Cerebellar cortex (tissue), 1 donor: Measurements from ENCODE around the gene CDC42BPG.

Experiments
- DNase-seq: peaks from one replicate; pipeline ENCODE4 v3.0.0-alpha.2; 2015; ENCODE audit warnings: low spot score

The CDC42BPG gene

DNA sequence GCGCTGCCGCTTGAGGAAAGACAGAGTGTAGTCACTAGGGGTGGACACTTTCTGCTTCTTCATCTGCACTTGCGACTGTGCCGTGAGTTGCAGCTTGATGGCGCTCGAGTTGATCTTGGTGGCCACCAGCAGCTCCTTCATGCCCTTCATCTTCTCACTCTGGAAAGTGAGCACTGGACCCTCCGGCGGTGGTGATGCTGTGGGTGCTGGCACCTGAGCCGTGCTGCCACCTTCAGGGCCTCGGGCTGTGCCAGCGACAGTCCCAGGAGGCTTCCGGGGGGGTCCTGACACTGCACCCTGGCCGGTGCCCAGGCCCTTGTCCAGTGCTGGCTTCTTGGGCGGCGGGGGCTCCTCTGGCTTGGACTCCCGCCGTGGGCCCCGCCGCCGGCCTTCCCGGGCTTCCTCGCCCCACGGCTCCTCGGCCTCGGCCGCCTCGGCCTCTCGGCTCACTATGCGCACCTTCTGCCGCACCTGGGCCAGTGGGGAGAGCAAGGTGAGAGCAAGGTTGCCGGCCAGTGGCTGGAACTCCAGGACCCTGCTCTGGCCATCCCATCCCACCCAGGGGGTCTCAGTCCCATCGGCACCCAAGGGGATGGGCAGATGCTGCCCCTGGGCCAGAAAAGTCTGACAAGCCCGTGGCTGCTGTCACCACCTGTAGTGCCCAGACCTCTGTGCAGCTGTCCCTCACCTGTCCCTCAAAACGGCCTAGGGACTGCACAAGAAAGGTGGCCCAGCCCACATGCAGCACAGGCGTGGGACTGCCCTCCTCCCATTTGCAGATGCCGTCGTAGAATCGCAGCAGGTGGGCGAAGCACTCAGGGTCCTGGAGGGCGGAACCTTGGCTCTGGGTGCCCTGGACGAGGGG, 39.9 kb downstream of the CDC42BPG start:
- DNase-seq: peak; percentile 66

DNA sequence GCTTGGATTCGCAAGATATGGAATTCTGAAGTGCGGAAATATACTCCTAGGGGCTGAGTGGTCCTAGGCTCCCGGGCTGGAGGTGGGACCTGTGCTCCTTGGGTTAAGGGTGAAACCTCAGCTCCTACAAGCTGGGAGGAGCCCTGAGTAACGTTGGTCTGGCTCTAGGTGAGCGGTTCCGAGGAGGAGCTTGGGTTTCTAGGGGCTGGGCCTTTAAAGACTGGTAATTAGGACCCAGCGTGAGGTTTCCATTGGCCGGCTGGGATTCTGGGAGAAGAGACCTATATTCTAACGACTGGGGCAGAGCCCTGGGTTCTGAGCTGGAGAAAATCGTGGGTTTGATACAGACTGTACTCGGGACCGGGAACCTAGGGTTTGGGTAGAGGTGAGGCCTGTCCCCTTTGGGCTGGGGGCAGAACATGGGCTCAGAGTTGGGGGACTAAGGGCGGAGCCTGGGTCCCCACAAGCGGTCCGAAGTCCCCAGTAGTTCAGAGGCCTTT, 40.6 kb downstream of the CDC42BPG start:
- DNase-seq: no peak

DNA sequence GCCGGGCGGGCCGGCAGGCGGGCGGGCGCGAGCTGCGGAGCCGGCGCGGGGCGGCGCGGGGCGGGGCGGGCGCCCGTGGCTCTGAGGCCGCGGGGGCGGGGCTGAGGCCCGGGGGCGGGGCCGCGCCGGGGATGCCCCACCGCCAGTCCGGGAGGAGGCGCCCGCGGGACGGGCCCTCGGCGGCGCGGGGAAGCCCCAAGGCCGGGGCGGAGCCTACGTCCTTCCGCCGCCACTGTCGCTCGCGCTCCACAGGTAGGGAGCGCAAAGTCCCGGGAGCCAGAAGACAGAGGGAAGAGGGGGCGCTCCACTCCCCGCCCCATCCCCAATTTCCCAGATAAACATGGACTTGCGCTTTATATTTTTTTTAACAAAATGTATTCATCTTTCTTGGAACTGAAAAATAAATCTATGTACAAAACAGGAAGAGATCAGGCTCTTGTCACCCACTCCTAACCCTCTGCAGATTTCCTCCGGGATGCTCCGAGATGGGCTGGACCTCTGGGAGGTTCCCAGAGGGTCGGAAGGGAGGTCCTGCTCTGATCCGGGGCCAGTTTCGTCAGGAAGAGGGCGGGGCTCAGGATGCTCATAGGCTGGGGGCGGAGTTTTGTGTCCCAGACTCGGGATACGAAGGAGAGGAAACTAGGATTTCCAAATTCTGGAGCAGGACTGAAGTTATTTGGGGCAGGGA, 41.2 kb downstream of the CDC42BPG start, which contains the start of gene MAP4K2:
Gene MAP4K2, minus strand, starts transcription at position 57 of the 688 bp plus-strand sequence. CDS start 65 bp downstream, outside the sequence.
- peak; percentile 87 for DNase-seq

DNA sequence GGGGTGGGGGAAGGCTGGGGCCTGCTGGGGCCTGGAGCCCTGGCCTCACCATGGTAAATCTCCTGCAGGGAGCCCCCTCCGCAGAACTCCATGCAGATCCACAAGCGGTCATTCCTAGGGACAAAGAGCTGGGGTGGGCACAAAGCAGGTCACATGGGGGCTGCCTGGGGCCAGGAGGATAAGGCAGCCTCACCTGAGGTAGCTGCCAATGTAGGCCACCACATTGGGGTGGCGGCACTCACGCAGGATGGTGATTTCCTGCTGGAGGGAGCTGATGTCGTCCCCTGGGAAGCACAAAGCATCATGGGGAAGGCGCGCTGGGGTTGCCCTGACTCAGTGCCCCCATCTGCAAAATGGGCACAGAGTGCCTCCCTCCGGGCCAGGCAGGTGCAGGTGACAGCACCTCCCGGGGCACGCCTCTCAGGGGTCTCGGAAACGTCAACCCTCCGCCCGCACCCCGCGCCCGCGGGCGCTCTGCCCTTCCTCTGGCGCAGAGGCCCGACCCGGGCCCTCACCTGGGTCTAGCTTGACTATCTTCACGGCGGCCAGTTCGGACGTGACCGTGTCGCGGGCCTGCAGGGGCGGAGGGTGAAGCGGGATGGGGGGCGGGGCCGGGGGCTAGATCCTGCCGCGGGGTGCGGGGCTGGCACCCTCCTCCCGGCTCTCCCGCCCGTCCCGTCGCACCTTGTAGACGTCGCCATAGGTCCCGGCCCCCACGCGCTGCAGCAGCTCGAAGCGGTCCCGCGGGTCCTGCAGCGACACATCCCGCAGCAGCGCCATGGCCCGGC, 41.9 kb downstream of the CDC42BPG start:
- no peak for DNase-seq

DNA sequence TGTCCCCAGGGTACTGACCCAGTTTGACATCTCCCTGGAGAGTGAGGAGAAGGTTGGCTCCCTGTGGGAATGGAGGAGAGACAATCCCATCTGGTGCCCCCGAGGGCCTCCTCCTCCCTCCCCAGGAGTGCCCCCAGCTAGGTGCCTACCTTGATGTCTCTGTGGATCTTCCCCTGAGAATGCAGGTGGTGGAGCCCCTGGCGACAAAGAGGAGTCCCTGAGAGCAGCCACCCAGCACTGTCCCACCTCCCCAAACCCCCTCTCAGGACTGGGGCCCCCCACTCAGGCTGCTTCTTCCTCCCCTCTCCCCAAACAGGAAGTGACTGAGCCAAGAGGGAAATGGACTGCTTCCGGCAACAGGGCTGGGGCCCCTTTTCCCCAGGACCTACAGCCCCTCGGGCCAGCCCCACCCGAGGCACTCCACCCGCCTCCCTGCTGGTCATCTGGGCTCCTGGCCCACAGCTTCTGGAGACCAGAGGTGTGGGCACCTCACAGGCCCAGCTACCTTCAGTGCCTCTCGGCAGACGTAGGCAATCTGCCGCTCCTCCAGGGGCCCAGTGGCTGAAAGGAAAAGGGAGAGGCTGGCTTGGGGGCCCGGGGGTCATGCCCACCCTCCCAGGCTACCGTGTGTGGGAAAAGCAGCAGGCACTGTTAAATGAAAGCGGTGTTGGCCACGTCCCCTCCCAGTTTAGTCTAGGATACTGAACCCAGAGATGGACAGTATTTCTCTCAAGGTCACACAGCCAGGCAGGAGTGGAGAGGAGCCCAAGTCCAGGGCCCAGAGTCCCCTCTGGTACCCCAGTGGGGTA, 42.7 kb downstream of the CDC42BPG start:
- no peak for DNase-seq

GRCh38 chr11:64801158-64801464, 43.3 kb downstream of the CDC42BPG start:
- no peak for DNase-seq

DNA sequence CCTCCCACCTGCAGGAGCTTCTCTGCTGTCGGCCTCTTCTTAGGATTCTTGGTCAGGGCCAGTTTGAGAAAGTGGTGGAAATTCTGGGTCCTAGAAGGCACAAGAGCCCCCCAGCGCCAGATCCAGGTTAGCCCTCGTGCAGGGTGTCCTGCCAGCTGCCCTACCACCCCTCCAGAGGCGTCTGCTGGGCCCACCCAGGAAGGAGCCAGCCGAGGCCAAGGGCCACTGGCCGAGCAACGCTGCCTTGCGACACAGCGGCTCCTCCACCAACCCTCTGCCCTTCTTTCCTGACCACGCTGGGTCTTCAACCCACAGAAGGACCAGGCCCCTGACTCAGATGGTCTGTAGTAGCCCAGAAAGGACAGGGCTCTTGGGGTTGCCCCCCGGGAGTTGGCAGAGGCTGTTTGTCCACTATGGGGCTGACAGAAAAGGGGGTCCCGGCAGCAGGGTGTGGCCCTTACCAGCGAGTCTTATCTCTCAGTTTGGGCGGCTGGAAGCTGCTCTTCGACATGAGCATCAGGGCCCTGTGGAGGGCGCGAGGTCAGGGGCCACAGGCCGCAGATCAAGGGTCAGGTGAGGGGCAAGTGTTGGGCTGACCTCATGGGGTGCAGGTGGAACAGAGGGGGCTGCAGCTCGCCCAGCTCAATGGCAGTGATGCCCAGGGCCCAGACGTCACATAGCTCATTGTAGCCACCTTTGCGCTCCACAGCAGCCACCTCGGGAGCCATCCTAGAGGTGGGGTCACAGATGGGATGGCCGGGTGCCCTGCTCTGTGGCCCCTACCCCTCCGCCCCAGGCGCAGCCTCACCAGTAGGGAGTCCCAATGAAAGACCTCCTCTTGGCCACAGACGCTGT, 43.9 kb downstream of the CDC42BPG start:
- no peak for DNase-seq

DNA sequence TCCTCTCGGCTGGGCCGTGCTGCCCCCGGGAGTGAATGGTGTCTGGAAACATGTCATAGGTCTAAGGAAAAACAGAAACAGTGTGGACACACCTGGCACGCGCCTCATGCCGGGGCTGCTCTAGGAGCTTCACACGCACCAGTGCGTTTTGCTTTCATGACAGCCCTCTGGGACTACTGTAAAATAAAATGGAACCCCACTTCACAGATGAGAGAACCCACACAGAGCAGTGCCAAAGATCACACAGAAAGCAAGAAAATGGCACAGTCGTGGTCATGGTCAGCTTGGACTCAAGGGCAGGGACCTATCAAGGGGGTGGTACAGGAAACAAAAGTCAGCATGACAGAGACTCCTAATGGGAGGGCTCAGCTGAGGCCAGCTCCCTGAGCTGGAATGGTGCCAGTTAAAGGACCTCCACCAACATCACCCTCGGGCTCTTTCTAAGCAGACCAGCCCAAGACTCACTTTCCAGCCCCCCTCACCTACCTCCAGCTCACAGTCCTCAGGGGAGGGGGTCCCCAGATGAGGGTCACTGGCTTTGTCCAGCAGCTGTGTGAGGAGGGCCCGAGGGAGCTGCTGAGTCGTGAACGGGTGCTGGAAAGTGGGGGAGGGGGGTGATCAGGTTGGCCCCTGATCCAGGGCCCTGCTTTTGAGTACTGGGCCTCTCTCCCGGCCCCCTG, 44.7 kb downstream of the CDC42BPG start:
- no peak for DNase-seq

- no peak for DNase-seq
These were observed 45.2 kb downstream of the CDC42BPG start for GRCh38 chr11:64799256-64799622.

- DNase-seq: no peak
These were observed 47.5 kb downstream of the CDC42BPG start for GRCh38 chr11:64796757-64797541.

DNA sequence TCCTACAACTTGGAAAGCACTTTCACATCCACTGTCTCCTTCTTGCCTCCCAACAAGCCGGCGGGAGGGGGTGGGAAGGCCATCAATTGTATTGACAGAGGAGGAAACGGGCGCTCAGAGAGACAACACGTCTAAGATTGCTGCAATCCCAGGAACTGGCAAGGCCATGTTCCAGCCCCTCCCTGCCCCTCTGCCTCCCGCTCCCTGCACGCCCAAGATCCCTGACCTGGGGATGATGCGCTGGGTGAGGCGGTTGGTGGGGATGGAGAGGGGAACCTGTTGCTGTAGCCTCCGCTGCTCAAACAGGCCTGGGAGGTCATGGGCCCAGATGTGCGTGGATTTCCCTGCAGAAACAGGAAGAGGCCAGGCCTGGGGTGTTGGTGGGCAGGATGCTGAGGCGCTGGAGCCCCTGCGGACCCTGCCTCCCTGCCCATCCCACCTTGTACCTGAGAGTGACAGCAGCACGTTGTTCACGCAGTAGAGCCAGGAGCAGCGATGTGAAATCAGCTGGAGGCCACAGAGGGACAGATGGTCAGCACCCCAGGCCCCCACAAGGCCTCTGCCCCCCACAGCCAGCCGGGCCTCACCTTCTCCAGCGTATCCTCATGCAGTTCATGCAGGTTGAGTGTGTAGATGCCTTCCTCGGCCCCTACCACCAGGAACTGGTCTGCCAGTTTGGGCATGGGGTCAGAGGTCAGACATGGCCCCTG, 48.3 kb downstream of the CDC42BPG start:
- no peak for DNase-seq

DNA sequence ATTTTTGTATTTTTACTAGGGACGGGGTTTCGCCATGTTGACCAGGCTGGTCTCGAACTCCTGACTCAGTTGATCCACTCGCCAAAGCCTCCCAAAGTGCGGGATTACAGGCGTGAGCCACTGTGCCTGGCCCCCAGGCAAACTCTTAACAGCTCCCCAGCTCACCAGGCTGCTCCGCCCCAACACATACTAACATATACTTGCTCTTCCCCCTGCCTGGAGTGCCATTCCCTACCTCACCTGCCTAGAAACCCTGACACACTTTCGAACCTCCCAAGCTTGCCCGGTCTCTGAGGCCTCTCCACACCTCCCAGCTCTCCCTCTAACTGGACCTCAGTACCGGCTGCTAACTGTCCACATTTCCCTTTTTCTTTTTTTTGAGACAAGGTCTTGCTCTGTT, 49.9 kb downstream of the CDC42BPG start:
- DNase-seq: no peak

GRCh38 chr11:64793271-64794160, 50.9 kb downstream of the CDC42BPG start:
- no peak for DNase-seq

GRCh38 chr11:64792482-64792881, 52.0 kb downstream of the CDC42BPG start:
- no peak for DNase-seq

DNA sequence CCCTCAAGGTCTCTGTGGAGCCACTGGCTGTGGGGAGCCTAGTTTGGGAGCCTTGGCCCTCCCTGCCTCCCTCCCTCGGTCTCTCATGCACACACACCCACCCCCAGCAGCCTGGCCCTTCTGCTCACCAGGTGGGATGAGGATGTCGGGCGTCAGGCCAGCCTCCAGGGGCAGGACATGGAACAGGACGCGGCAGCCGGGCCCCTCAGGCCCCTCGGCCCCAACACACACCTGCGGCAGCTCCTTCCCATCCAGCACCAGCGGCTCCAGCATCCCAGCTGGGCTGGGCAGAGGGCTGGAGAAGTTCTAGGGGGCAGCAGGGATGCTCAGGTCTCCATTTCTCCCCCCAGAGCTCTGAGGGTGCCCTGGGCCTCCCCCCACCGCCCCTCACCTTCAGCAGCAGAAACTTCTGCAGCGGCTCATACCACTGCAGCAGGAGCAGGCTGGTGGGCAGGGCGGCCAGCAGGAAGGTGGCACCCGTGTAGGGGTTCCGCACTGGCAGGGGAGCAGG, 52.6 kb downstream of the CDC42BPG start:
- no peak for DNase-seq

DNA sequence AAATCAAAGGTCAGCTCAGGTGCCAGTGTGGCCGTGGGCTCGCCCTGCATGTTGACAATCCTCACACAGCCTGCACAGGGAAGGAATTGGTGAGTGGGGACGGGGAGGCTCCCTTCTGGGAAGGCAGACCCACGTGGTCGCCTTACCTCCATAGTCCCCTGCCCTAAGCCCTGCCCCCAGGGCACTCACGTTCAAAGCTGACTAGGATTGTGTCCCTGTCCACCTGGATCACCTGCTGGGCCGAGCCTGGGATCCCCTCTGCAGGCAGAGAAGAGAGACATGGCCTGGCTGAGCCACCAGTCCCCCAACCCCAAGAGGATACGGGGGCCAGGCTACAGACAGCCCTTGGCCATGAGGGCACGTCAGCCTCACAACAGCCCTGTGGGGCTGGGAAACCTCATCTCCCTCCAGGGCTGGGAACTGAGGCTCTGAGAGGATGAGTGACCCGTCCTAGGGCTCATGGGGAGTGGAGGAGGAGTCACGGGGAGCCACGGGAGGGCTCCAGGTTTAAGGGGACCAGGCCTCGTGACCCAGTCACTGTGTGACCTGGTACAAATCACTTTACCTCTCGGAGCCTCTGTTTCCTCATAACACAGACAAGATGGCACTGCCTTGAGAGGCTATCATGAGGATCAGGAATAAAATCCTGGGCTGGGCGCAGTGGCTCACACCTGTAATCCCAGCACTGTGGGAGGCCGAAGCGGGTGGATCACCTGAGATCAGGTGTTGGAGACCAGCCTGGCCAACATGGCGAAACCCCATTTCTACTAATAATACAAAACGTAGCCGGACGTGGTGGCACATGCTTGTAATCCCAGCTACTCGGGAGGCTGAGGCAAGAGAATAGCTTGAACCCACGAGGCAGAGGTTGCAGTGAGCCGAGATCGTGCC, 54.0 kb downstream of the CDC42BPG start:
- no peak for DNase-seq
